CD4-positive, alpha-beta T cell treated with Interleukin-21 for 1 hour (primary cell): Measurements from ENCODE around the gene RRM1.
"Not testable (repeated sequence)": the region's sequence is repeated elsewhere in the genome, so short reads cannot be mapped to it uniquely, and the experiment has no call there.

Experiments used
- DNase-seq: peaks from one replicate; pipeline ENCODE4 v3.0.0-alpha.2; 2020

The RRM1 gene

DNA sequence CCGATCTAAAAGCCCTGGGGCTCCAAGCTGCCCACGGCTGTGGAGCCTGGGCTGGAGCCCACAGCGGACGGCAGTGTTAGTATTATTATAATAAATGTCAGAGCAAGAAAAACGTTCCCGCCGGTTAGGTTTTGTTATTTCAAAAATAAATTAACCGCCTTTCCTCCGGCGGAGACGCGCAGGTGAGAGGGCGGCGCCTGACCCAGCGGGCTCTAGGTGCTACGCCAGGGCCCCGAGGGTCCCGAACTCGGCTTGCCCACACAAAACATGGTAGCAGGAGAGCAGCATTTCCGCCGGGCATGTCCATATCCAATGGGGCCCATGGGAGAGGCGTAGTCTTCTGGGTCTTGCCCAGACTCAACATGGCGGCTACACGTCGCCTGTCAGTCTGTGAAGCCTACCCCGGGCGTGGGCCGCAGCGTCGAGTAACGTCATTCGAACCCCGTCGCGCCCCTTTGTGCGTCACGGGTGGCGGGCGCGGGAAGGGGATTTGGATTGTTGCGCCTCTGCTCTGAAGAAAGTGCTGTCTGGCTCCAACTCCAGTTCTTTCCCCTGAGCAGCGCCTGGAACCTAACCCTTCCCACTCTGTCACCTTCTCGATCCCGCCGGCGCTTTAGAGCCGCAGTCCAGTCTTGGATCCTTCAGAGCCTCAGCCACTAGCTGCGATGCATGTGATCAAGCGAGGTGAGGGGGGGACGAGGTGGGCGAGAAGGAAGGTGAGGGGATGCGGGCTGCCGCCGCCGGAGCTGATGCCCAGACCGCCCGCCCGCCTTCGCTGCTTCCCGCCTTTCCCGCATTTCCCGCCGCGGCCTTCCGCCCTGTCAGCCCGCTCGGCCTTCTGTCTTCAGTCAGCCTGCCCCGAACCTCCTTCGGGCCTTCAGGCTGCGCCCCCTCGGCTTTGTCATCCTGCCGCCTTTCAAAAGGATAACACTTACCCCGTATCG lies at the start of gene RRM1:
RRM1 (plus strand) TSS at position 452 of the 944 bp plus-strand sequence; CDS start at position 666, 214 bp downstream.
- DNase-seq, result peak; percentile 95

DNA sequence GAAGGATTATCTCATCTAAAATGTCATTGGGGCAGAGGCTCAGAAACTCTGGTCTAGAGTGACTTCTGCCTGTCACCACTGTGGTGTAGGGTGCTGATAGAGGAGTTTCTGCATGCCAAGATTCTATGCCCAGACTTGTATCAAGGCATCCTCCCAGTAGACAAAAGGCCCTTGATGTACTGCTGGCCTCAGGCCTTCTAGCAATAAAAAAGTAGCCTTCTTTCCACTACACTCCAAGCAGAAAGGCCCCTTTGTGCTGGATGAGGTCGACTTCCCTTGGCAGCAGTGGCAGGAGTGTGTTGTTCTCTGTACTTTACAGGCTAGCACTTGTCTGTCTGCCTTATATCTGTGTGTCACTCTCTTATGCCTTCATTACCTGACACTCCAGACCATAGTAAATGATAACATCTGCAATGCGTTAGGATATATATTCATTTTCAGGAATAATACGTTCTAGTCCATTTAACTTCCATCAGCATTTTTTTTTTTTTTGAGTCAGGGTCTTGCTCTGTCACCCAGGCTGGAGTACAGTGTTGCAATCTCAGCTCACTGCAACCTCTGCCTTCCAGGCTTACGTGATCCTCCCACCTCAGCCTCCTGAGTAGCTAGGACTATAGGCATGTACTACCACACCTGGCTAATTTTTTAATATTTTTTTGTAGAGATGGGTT lies 49.5 kb upstream of the RRM1 start:
- no peak for DNase-seq

DNA sequence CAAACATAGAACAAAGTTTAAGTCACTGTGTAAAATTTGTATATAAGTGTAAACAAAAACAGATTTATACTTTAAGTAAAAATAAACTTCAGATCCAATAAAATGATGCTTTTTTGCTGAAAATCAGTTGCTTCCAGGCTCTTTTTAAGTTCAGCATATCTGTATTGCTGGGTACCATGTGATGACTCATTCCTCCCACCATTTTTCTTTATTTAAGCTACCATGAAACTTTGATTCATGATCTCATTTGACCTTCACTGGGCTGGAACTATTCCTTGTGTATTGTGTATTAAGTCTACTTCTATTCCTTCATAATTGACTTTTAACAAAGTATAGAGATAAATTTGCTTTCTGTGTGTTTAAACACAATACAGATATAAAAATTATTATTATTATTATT lies 46.3 kb upstream of the RRM1 start:
- DNase-seq, result no peak

DNA sequence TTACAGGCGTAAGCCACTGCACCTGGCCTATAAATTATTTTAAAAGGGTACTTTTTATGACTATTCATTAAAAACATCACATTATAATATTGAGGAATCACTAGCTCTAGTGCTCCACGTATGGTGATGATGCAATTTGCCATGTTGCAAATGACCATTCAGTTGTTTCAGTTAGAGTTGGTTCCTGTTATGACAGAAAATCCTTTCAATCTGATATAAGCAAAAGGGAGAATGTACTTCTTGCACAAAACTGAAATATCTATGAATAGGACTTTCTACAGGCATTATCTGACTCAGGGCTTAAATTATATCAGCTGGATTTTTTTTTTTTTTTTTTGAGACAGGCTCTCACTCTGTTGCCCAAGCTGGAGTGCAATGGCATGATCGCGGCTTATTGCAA lies 45.6 kb upstream of the RRM1 start:
- no peak for DNase-seq

DNA sequence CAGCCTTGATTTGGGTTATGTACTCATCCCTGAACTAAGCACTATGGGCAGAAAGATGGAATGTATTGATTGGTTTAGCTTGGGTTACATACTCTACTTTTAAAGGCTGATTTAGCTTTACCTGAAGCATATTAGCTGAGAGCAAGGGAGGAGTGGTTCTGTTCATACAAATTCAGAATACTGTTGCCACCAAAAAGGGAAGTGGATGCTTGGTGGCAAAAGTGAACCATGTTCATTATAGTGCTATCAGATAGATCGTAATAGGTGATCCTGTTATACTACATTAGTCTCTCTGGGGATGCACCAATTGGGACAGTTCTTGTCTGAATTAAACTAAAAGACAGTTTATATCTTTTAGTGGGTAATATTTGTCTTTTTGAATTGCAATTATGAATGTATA lies 44.5 kb upstream of the RRM1 start:
- no peak for DNase-seq

DNA sequence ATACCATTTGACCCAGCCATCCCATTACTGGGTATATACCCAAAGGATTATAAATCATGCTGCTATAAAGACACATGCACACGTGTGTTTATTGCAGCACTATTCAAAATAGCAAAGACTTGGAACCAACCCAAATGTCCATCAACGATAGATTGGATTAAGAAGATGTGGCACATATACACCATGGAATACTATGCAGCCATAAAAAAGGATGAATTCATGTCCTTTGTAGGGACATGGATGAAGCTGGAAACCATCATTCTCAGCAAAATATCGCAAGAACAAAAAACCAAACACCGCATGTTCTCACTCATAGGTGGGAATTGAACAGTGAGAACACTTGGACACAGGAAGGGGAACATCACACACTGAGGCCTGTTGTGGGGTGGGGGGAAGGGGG lies 41.4 kb upstream of the RRM1 start:
- not testable (repeated sequence) for DNase-seq

DNA sequence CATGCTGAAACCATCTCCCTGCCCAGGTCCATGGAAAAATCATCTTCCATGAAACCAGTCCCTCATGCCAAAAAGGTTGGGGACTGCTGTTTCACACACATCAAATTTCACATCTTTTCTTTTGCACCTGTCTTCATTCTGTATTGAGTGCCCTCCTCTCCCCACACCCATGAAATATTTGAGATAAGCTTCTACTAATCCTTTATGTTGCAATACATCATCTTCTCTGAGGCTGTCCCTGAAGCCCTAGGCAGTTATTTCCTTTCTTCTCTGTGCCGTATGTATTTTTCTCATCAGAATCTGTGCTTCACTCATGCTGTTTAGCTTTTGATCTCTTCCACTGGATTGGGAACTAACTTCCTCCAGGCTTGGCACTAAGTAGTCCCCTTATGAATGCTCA lies 40.0 kb upstream of the RRM1 start:
- no peak for DNase-seq

DNA sequence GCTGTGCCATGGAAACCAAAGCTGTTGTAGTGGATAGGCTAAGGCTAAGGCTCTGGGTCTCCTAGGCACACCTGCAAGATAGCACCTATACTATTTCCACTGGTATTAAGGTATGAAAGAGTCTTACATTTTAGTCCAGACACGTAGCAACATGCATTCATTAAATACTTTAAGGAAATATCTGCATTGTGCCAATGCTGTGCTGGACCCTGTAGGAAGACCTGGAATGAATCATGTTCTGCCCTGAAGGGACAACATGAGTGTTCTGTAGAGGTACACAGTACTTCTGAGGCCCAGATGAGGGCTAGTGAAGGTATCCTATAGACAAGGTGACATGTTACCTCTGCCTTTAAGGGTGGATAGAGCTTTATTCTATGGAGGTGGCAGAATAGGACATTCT lies 35.2 kb upstream of the RRM1 start:
- no peak for DNase-seq

DNA sequence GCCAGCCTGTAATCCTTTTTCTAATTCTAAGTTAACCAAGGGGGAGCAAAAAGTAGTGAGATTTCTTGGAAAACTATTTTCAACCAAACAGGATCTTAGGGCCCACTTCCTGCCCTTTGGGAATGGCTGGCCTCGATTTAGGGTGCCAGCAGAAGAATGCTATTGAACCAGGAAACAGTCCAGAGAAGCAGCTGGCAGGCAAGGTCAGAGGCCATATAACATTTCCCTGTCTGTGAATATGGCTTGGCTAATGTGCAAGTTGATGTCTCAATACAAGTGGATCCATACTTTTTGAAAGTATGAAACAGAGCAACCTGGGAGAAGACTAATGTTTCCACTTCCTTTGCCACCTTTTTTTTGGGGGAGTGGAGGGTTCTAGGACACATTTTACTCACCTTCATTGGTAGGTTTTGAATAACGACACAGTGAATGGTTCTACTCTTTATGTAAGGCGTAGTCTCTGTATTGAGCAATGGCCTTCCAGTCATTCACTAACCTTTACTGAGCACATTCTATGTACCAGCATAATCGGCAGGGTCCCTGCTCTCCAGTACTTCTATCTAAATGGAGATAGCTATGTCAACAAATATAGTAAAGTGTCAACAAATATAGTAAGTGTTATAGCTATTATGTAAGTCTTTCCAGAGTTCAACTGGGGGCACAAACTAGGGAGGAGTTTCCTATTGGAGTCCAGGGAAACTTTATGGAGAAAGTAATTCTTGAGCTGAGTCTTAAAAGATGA lies 34.2 kb upstream of the RRM1 start:
- DNase-seq, result no peak

DNA sequence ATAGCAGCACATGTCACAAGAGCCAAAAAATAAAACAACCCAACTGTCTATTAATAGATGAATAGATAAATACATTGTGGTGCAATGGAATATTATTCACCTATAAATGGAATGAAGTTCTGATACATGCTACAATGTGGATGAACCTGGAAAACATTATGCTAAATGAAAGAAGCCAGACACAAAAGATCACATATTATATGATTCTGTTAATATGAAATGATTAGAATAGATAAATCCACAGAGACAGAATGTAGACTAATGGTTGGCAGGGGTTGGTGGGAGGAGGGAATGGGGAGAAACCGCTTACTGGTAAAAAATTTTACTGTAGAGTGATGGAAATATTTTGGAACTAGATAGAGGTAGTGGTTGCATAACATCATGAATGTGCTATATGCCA lies 32.9 kb upstream of the RRM1 start:
- no peak for DNase-seq

DNA sequence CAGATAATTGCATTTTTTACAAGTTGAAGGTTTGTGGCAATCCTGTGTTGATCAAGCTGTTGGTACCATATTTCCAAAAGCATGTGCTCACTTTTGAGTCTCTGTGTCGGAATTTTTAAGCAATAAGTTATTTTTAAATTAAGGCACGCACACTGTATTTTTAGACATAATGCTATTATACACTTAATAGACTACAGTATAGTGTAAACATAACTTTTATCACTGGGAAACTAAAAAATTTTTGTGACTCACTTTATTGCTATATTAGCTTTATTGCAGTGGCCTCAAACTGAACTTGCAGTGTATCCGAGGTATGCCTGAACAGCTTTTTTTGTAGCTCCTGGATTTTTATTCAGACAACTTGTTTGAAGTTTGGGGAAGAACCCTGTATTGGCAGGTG lies 31.3 kb upstream of the RRM1 start:
- no peak for DNase-seq

DNA sequence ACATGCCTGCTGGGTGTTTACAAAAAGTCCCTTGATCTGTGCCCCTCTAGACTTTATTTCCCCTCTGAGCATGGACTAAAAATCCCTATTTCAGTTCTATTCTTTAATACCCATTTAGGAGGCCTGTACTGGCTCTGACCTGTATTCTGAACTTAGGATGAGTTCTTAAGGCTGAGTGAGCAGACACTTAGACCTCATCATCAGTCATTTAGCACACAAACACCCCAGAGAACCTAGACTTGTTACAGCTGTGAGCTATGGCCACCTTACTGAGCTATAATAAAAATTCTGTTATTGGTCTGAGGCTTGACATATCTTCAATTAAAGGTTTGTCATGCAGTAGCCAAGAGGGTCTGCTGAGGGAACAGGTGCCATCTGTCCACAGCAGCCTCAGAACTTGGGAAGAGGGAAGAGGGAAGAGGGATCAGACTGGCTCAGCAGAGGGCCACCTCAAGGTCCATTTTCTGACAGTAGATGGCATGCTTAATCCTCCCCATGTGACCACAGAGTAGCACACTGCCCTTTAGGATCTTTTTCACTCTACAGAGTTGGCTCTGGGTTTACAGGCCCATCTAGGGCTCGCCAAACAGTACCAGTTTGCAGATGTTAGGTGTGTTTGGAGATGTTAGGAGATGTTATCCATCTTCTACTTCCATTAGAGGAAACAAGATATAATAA lies 30.2 kb upstream of the RRM1 start:
- no peak for DNase-seq

DNA sequence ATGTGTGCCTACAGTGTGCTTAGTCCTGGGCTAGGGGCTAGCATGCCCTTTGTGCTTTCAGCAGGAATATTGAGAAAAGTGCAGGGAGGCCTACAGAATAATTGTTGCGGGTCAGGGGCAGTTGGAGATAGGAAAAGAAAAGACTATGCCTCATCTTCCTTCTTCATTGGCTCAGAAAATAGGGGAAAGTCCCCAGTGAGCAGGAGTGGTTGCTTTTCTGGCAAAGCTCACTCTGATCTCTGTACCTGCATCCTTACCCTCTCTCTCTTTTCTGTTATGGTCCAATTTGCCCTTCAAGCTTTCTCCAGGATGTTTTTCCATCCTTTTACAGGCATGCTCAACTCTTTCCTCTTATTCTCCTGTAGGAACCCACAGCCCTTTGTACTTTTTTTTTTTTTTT lies 29.5 kb upstream of the RRM1 start:
- no peak for DNase-seq

DNA sequence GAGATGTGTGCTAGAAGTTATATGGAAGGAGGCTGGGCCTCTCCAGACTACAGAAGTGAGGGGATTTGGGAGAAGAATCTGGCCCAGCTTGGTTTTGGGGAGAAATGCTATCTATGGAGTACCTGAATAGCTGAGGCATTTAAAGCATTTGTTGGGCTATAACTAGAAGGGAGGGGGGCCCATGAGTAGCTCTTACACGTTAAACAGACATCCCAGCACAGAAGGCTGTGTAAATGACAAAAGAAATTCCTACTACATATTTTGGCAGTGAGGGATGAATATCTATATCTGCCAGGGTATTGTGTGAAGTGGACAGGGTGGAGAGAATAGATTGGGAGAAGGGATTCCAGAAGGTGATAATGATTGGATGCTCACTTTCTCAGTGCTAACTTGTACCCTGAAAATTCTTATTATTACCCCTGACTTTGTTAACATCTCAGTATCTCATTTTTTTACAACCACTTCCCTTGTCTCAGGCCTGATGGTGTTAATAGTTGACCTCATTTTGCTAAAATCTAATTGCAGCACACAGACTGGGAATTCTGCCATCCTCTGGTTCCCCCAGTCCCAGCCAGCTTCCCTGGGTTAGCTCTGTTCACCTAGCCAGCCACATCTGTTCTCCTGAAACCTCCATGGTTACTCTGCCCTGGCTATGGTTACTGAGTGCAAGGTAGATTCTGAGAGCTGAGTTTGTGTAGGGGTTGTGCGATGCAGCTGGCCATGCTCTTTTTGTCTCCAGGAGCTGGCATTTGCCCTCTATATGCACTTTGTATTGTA lies 28.8 kb upstream of the RRM1 start:
- no peak for DNase-seq

DNA sequence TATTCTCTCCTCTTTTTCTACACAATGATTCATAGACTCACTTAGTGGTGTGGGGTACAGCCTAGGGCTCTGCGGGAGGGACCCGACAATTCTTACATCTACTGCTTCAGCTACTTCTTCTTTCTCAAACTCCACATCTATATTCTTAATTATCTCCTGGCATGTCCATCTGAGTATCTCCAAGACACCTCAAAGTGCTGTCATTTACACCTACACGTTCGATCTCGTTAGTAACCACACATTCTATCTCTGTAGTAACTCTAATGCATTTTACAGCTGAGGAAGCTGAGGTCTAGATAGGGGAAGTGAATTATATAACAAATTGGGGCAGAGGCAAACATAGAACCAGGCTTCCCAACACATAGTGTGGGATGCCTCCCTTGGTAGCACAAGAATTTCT lies 27.7 kb upstream of the RRM1 start:
- DNase-seq, result no peak

DNA sequence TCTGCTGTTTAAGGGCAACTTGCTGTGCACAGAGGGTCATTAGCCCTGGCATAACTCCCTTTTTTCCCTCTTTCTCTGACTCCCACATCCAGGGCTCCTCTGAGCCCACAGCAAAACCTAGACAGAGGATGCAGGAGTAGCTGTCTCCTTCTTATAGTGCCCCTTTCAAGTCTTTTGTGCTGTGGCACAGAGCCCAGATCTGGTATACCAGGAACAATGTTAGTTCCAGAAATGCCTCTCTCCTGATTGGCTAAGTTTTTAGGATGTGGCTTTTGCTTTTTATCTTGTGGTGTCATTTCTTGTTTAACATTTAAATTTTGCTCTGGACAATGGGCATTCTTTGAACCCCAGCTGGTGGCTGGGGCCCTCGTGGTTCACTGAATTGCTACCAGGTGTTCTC lies 25.6 kb upstream of the RRM1 start:
- DNase-seq, result peak; percentile 20

DNA sequence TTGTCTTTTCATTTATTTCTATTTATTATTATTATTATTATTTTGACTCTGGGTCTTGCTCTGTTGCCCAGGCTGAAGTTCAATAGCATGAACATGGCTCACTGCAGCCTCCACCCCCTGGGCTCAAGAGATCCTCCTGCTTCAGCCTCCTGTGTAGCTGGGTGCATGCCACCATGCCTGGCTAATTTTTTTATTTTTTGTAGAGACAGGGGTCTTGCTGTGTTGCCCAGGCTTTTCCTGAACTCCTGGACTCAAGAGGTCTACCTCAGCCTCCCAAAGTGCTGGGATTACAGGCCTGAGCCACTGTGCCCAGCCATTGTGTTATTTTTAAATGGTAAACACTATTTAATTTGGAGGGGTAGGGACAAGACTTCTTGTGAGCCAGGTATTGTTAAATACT lies 23.3 kb upstream of the RRM1 start:
- no peak for DNase-seq

DNA sequence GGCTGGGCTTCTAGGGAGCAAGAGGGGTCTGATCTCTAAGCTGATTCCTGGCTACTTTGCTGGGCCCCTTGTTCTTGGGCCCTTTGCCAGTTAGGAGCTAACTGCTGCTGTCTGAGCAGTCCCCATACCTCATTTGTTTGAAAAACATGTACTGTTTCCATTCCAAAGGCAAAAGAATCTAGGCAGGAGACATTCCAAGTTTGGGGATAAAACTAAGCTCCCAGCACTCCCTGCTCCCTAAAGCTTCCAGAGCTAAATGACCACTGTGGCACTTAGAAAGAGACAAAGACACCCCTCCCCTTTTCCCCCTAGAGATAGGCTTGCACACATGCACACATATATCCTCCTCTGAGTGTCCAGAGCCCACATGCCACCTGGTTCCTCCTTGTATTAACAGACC lies 22.7 kb upstream of the RRM1 start:
- DNase-seq, result no peak

DNA sequence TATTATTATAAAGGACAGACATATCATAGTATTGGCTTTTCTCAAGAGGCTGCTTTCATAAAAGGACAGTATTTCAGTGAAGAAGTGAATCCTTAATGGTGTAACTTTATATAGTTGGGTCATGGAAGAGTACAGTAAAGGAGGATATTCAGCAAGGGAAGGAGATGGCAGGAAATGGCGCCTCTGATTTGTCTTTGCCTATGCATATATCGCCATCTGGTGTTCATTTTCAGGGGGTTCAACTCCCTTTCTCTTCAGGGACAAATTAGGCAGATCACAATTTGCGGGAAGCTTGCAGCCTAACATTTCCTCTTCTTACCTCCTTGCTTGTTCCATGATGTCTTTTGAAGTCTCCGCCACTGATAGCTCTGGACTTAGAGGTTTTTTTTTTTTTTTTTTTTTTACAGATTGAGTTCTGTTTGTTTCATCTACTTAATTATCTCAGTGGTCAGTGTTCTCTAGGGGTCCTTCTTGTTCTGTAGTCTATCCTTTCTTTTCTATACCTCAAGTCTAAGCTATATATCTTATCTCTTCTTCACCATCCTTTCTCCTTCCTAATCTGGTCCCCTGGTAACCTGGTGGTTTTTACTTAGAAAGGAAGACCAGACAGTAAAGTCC lies 21.8 kb upstream of the RRM1 start:
- DNase-seq, result peak; percentile 82

DNA sequence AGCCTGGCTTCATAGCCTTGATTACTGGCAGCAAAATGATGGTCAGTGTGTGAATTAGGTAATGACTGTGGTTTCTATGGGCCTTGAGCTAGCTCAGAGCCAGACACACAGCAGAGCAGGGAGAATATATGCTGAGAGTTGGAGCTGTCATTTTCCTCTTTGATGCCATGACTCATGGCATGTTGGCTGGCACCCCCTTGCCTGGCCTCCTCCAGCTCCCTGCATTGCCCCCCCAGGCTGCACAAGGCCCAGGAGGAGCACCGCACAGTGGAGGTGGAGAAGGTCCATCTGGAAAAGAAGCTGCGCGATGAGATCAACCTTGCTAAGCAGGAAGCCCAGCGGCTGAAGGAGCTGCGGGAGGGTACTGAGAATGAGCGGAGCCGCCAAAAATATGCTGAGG lies 20.3 kb upstream of the RRM1 start:
- DNase-seq, result no peak

DNA sequence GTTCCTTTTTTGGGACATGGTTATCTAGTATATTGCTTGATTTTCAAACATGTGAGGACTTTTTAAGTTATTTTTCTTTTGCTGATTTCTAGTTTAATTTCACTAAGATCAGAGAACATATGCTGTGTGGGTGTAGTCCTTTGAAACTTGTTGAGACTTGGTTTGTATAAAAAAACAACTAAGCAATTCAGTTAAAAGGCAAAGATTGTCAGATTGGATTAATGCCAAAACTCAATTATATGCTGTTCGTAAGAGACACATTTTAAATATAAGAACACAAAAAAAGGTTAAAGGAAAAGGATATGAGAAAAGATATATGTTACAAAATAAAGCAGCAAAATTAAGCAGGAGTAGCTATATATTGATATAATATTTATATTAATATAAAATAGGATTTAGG lies 17.8 kb upstream of the RRM1 start:
- no peak for DNase-seq

DNA sequence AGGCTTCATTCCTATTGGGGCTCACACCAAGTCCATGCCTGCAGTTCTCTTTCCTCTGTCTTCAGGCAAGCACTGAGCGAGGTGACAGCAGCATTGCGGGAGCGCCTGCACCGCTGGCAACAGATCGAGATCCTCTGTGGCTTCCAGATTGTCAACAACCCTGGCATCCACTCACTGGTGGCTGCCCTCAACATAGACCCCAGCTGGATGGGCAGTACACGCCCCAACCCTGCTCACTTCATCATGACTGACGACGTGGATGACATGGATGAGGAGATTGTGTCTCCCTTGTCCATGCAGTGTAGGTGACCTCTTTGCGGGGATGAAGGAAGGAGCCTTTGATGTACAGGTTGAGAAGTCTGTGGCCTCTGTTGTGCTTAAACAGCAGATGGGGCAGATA lies 11.4 kb upstream of the RRM1 start:
- DNase-seq, result no peak
